Stromal cell of bone marrow (primary cell): ENCODE measurements around the gene UGT1A8.
"Not testable (repeated sequence)": the region's sequence is repeated elsewhere in the genome, so short reads cannot be mapped to it uniquely, and the experiment has no call there.

Experiments
- DNase-seq: peaks from one replicate; pipeline ENCODE4 v3.0.0-alpha.2; 2012; ENCODE audit warnings: low read depth

Gene UGT1A8

DNA sequence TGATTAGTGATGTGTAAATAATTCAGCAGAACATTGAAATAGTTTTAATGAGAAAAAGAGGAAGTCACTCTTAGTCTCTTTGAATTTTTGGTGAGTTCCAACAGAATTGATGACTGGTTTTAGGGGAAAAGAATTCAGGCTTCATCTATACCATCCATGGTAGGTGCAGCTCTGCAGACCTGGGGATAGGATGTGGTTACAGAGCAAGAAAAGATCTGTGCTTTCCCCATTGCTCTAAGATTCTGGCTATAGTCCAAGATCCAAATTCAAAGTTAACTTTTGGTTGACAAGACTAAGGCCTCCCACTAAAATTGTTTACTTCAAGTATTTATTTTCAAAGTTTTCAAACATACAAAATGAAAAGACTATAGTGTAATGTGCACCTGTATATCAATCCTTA, 22.4 kb downstream of the UGT1A8 start:
- DNase-seq: no peak

- no peak for DNase-seq
These were observed 25.7 kb downstream of the UGT1A8 start for GRCh38 chr2:233643128-233643527.

GRCh38 chr2:233646033-233646432, 28.6 kb downstream of the UGT1A8 start:
- not testable (repeated sequence) for DNase-seq

- no peak for DNase-seq
These were observed 33.5 kb downstream of the UGT1A8 start for GRCh38 chr2:233650981-233651380.

DNA sequence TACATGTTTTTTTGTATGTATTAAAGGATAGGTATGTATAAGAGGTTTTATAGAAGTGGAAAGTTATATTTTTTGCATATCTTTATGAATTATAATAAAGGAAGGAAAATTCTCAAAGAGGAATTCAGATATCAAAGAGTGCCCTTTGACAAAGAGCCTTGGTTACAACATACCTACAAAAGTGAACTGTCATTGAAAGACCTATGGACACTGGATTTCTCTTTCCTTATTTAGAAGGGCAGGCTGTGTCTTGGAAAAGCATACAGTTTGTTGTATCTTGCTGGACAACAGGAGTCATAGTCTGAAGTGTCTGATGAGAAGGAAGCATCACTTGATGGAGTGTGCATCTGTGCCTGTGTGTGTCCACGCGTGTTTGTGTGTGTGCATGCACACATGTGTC, 34.0 kb downstream of the UGT1A8 start:
- DNase-seq: no peak

- no peak for DNase-seq
These were observed 37.1 kb downstream of the UGT1A8 start for GRCh38 chr2:233654501-233654900.

DNA sequence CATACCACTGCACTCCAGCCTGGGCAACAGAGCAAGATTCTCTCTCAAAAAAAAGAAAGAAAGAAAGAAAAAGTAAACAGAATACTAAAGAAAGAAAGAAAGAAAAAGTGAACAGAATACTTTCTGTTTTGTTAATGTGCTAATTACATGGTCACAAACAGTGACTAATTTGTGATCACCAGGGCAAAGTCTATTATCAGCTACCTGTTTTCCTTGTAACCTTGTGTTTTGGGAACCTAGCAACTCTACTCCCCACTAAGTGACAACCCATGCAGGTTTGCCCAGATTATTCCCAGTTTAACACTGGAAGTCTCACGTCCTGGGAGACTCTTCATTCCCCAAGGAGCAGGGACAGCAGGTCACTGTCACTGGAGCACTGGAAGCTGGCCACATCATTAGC, 37.6 kb downstream of the UGT1A8 start:
- DNase-seq: no peak

DNA sequence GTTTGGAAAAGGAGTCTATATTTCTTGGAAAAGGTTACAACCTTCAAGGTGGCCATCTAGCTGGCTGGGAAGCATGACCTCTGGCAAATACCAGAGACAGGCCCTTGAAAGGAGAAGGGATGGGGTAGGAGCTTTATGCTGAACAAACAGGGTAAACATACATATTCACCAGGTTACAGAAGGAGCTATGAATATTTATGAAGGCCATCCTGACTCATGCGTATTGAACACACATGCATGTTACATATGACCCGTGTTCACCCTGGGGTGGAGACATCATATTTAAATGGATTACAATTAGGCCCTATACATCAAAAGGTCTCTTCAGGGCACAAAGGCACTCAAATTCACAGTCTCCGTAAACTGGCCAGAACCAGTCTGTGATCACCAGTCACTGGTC, 38.5 kb downstream of the UGT1A8 start:
- not testable (repeated sequence) for DNase-seq

DNA sequence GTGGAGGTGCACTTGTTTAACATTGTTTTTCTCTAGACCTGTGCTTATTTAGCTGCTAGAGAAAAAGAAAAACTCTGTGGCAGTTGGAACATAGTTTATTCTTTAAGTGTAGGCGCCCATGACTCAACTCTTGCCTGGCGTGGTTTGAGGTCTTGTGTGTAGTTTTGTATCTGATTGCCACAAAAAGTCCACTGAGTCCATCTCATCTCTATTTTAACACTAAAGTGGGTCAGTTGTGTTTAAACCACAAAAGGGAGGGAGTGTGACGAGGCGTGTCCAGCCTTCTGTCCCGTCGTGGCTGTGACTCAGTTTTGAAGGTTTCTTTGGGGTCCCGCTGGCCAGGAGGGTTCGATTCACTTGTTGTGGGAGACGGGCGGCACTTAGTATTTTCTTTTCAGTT, 39.0 kb downstream of the UGT1A8 start:
- no peak for DNase-seq

GRCh38 chr2:233658610-233659009, 41.2 kb downstream of the UGT1A8 start:
- DNase-seq: no peak

- no peak for DNase-seq
These were observed 46.5 kb downstream of the UGT1A8 start for GRCh38 chr2:233663911-233664310.

- DNase-seq: no peak
These were observed 51.3 kb downstream of the UGT1A8 start for GRCh38 chr2:233668605-233669260.

- no peak for DNase-seq
These were observed 54.1 kb downstream of the UGT1A8 start, which contains the start of gene UGT1A9 for GRCh38 chr2:233671290-233672161. Gene UGT1A9 (plus strand): TSS chr2:233671898. CDS start chr2:233671935, 37 bp downstream.

GRCh38 chr2:233672886-233673285, 55.5 kb downstream of the UGT1A8 start:
- DNase-seq: no peak

DNA sequence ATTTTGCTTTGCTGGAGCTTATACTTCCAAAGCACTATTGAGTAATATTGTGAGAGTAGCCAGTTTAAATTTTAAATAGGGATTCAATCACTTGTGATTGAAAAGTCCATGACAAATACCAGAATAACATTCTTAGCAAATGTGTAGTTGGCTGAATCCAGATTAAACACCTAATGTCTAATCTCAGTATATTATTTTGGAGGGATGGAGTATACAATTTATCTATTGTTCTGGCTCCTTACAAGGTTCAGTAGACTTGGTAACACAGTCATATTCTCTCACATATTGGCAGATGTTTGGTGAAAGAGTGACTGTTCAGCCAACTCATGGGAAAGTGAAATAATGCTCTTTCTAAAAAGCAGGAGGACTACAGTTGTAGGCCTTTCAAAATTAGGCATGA, 56.5 kb downstream of the UGT1A8 start:
- no peak for DNase-seq

DNA sequence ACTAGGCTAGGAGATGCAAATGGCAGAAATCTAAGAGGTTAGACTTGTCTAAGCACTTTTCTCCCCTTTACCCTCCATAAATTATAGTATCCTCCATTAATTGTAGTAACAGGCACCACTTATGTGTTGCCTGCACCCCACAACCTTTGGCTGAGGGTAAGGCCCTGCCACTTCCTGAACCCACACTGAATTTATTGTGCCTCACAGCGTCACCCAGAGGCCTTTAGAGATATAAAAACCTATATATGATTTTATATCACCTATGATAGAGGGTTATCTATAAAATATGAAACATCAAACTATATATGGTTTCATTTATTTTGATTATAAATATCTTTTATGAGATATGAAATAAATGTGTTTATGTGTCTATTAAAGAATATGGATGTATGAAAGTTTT, 56.9 kb downstream of the UGT1A8 start:
- DNase-seq: no peak

DNA sequence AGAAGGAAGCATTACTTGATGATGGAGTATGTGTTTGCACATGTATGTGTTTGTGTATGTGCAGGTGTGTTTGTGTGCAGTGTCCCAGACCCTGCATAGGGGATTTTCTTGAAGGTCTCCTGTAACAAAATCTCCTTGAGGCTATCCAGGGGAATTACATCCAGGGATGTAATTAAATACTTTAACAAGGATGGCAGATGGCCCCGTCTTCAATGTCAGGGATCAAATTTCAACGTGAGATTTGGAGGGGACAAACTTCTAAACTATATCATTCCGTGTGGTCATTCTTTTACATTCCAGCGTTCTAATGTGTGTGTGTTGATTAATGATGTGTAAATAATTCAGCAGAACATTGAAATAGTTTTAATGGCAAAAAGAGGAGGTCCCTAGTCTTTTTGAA, 57.6 kb downstream of the UGT1A8 start:
- DNase-seq: no peak

- DNase-seq: no peak
These were observed 58.6 kb downstream of the UGT1A8 start for GRCh38 chr2:233676046-233676445.

GRCh38 chr2:233679196-233679595, 61.8 kb downstream of the UGT1A8 start:
- no peak for DNase-seq

DNA sequence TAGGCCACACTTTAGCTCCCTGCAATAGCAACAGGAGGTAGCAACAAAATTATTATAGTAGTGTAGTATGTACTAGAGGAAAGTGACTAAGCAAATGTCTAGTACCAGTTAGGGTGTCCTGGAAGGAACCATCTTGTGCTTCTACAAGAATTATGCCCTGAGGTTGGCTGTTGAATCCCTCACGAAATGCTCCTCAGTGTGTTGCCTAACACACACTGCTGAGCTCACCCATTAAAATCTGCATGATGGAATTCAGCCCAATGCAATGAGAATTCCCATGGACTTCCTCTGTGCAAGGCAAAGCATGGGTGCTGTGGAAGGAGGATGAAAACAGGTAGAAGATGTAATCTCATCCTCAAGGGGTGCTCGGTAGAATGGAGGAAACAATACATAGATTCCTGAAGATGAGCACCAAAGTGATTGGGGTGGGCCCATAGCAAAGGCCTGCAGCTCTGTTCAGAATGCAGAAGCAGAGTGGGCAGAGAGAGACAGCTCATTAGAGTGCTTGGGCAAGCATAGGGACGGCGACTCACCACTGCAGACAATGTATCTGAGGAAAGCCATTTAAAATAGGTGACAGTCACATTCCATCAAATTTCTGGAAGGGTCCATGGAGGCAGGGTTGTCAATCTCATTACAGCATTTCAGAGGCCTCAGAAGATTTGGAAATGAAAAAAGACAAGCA, 63.1 kb downstream of the UGT1A8 start:
- DNase-seq: no peak

DNA sequence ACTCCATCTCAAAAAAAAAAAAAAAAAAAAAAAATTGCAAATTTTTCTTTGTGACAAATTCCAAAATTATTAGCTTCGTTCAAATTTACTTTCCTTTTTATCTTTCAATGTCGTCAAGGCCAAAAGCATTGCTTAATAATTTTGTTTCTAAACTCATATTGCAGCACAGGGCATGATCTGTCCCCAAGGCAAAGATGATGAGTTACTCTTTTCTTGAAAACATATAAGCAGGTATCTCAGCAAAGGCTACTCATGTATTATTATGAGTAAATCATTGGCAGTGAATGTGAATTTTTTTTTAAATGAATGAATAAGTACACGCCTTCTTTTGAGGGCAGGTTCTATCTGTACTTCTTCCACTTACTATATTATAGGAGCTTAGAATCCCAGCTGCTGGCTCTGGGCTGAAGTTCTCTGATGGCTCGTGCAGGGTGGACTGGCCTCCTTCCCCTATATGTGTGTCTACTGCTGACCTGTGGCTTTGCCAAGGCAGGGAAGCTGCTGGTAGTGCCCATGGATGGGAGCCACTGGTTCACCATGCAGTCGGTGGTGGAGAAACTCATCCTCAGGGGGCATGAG, 64.2 kb downstream of the UGT1A8 start, which contains the start of gene UGT1A7:
UGT1A7 (plus strand) TSS at position 381 of the 579 bp plus-strand sequence; CDS start at position 418, 37 bp downstream.
- DNase-seq: no peak

DNA sequence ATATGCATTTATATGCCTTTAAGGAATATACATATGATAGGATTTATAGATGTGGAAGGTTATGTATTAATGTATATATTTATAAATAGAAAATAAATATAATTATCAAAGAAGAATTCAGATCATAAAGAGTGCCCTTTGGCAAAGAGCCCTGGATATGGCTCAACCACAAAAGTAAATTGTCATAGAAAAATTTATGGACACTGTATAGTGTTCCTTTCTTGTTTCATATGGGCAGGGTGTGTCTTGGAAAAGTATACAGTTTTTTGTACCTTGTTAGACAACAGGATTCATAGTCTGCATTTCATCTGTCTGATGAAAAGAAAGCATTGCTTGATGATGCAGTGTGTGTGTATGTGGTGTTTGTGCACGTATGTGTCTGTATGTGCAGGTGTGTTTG, 67.2 kb downstream of the UGT1A8 start:
- DNase-seq: no peak
